Liver (tissue), 3 donors: Measurements from ENCODE around the gene DEGS2.

ENCODE experiments used
- FOXA2 ChIP-seq: IDR thresholded peaks from 2 replicates; pipeline ENCODE4 v1.6.1; 2016; ENCODE audit warnings: antibody characterized with exemption
- HNF4A ChIP-seq, 2 donors: conservative IDR thresholded peaks; 2 replicates each; pipeline ENCODE4 v1.6.1; 2016; ENCODE audit warnings: antibody characterized with exemption in 2 of 2, mild to moderate bottlenecking in 2 of 2
- JUND ChIP-seq, 2 donors: IDR thresholded peaks; 2 replicates each; pipeline ENCODE4 v1.6.1; 2016; ENCODE audit warnings: antibody characterized with exemption in 2 of 2
- RAD21 ChIP-seq, 2 donors: IDR thresholded peaks; 2 replicates each; pipeline ENCODE4 v1.6.1; 2016; ENCODE audit warnings: antibody characterized with exemption in 2 of 2, mild to moderate bottlenecking in 2 of 2
- TF ChIP-seq, protein P1 (sequence below): fragments of 150-350 bp; IDR thresholded peaks from 2 replicates; pipeline ENCODE4 v1.5.1; 2017; ENCODE audit warnings: improper control_type of control experiment, low read depth, low read length; ENCODE audit not compliant: missing input control
- TF ChIP-seq, protein P2 (sequence below): IDR thresholded peaks from 2 replicates; pipeline ENCODE4 v1.6.1; 2016; ENCODE audit warnings: antibody characterized with exemption
- donor health status: healthy.
- donor health status: healthy.

DNA sequence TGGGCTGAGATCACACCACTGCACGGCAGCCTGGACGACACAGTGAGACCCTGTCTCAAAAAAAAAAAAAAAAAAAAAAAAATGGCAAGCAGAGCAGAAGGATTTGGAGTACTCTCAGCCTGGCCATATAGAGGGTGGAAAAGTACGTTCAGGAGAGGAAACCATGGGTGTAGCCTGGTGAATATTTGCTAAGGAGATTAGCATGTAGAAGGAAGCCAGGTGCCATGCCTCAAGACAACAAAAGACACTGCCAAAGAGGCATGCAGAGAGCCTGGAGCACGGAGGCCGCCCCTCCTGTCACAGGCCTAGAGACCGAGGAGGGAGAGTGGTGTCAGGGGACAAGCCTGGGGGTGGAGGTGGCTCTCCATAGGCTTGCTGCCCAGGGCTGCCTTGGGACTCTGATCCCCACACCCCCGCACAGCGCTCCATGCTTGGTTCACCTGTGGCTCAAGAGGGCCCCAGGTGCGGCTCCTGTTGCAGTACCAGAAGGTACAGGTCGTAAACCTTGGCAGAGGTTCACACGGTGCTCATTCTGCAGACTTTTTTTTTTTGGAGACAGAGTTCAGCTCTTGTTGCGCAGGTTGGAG is 27.9 kb upstream of the DEGS2 start:
- TF ChIP-seq, protein P1, sequence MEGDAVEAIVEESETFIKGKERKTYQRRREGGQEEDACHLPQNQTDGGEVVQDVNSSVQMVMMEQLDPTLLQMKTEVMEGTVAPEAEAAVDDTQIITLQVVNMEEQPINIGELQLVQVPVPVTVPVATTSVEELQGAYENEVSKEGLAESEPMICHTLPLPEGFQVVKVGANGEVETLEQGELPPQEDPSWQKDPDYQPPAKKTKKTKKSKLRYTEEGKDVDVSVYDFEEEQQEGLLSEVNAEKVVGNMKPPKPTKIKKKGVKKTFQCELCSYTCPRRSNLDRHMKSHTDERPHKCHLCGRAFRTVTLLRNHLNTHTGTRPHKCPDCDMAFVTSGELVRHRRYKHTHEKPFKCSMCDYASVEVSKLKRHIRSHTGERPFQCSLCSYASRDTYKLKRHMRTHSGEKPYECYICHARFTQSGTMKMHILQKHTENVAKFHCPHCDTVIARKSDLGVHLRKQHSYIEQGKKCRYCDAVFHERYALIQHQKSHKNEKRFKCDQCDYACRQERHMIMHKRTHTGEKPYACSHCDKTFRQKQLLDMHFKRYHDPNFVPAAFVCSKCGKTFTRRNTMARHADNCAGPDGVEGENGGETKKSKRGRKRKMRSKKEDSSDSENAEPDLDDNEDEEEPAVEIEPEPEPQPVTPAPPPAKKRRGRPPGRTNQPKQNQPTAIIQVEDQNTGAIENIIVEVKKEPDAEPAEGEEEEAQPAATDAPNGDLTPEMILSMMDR: no peak
- TF ChIP-seq, protein P2, sequence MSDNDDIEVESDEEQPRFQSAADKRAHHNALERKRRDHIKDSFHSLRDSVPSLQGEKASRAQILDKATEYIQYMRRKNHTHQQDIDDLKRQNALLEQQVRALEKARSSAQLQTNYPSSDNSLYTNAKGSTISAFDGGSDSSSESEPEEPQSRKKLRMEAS: no peak
- no peak for TF ChIP-seq FOXA2
- TF ChIP-seq JUND (IDR thresholded peaks at IDR 0.05): no peak
- TF ChIP-seq RAD21 (IDR thresholded peaks at IDR 0.05): no peak
- TF ChIP-seq HNF4A (conservative IDR thresholded peaks at IDR 0.05): no peak
